Neural progenitor cell (in vitro differentiated cells): ENCODE measurements around the gene MYBPHL. TPM values are rescaled to one million over a fixed set of nuclear protein-coding genes. Genes with fewer than 3 reads are reported as not detected.

Experiments used
- DNase-seq: peaks from one replicate; pipeline ENCODE4 v3.0.0-alpha.2; 2016; ENCODE audit warnings: low spot score
- H2AFZ ChIP-seq: fragments of 200-600 bp; sonication (generic); replicated peaks from 2 replicates; pipeline ENCODE4 v1.6.1; 2016; ENCODE audit warnings: antibody characterized with exemption
- H3F3A ChIP-seq: fragments of 200-600 bp; sonication (generic); 2 replicates; pipeline ENCODE4 v1.6.1; 2016; ENCODE audit warnings: antibody characterized with exemption, low read depth
- H3K27ac ChIP-seq: fragments of 200-600 bp; sonication (generic); 2 replicates; pipeline ENCODE4 v1.5.1; 2016; ENCODE audit warnings: mild to moderate bottlenecking
- H3K27me3 ChIP-seq: fragments of 200-600 bp; sonication (generic); 2 replicates; pipeline ENCODE4 v1.6.1; 2016; ENCODE audit warnings: mild to moderate bottlenecking, moderate library complexity
- H3K36me3 ChIP-seq: fragments of 200-600 bp; sonication (generic); 2 replicates; pipeline ENCODE4 v1.5.1; 2016
- H3K4me1 ChIP-seq: fragments of 200-600 bp; sonication (generic); 2 replicates; pipeline ENCODE4 v1.6.1; 2016; ENCODE audit warnings: mixed run types
- H3K4me2 ChIP-seq: fragments of 200-600 bp; sonication (generic); 2 replicates; pipeline ENCODE4 v1.6.1; 2016
- H3K4me3 ChIP-seq: fragments of 200-600 bp; sonication (generic); 2 replicates; pipeline ENCODE4 v1.5.1; 2016
- H3K79me2 ChIP-seq: fragments of 200-600 bp; sonication (generic); 2 replicates; pipeline ENCODE4 v1.6.1; 2016; ENCODE audit warnings: low read depth
- H3K9ac ChIP-seq: fragments of 200-600 bp; sonication (generic); 2 replicates; pipeline ENCODE4 v1.6.1; 2016
- H3K9me3 ChIP-seq: fragments of 200-600 bp; sonication (generic); 2 replicates; pipeline ENCODE4 v1.5.1; 2016; ENCODE audit warnings: low read depth
- H4K20me1 ChIP-seq: fragments of 200-600 bp; sonication (generic); 2 replicates; pipeline ENCODE4 v1.6.1; 2016; ENCODE audit warnings: low read depth
- H3K27ac Mint-ChIP-seq: 3 replicates; pipeline ENCODE4 v1.8.0; 2021; ENCODE audit warnings: mixed read lengths
- H3K27me3 Mint-ChIP-seq: 2 replicates; pipeline ENCODE4 v1.8.0; 2022; ENCODE audit warnings: low read depth, mild to moderate bottlenecking, inconsistent platforms, moderate library complexity, mixed read lengths; ENCODE audit not compliant: insufficient read depth
- H3K36me3 Mint-ChIP-seq: 3 replicates; pipeline ENCODE4 v1.8.0; 2021; ENCODE audit warnings: mixed read lengths
- H3K4me1 Mint-ChIP-seq: 3 replicates; pipeline ENCODE4 v1.8.0; 2021; ENCODE audit warnings: mixed read lengths
- H3K4me3 Mint-ChIP-seq: 3 replicates; pipeline ENCODE4 v1.8.0; 2021; ENCODE audit warnings: mild to moderate bottlenecking, moderate library complexity, mixed read lengths
- H3K9me3 Mint-ChIP-seq: 3 replicates; pipeline ENCODE4 v1.8.0; 2020; ENCODE audit warnings: mixed read lengths
- EZH2 ChIP-seq: fragments of 200-600 bp; sonication (generic); IDR thresholded peaks from 2 replicates; pipeline ENCODE4 v1.6.1; 2017; ENCODE audit warnings: antibody characterized with exemption, mild to moderate bottlenecking, moderate library complexity
- EZH2phosphoT487 ChIP-seq: fragments of 200-600 bp; sonication (generic); IDR thresholded peaks from 2 replicates; pipeline ENCODE4 v1.6.1; 2017; ENCODE audit warnings: antibody characterized with exemption
- total RNA-seq: library from RNA; depleted of rRNA; stranded (reverse); fragments of >200 nt; gene quantifications from 2 replicates; pipeline ENCODE4 v1.2.3, GENCODE V29; 2015; ENCODE audit warnings: low replicate concordance
- TF ChIP-seq, protein P1 (sequence below): fragments of 200-600 bp; sonication (generic); IDR thresholded peaks from 2 replicates; pipeline ENCODE4 v1.5.1; 2017; ENCODE audit warnings: antibody characterized with exemption, mild to moderate bottlenecking

Gene MYBPHL
- total RNA-seq, 1 donor from 2014 or later: not detected

DNA sequence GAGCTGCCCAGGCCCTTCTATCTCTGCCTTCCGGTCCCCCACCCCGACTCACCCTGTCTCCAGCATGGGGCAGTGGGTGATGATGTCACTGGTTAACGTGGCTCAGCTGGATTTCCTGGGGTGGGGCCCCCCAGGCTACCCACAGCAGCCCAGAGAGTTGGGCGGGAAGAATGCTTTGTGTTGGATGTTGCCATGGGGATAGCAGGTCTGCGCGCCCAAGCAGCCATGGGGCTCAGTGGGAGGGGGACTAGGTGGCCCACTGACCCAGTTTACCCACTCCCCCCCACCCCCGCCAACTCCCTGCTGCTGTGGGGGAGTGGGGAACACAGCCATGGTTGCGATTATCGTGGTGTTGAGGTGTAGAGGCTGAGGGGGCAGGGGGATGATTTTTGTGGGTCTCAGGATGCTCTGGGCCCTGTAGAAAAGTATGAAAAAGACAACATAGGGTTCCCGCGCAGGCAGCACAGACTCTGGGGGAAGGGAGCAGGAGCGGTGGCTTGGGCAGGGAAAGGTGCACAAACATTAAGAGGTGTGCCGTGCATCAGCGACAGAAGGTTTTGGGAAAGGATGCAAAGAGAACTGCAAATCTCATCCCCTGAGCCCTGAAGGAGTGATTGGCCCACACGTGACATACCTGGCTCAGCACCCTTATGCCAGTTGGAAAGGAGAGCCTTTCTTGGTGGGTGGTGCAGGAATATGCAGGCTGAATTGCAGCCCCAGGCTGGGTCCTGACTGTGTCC lies 49.0 kb downstream of the MYBPHL start:
- TF ChIP-seq EZH2phosphoT487 (no peak), EZH2 (no peak)
- TF ChIP-seq, protein P1, sequence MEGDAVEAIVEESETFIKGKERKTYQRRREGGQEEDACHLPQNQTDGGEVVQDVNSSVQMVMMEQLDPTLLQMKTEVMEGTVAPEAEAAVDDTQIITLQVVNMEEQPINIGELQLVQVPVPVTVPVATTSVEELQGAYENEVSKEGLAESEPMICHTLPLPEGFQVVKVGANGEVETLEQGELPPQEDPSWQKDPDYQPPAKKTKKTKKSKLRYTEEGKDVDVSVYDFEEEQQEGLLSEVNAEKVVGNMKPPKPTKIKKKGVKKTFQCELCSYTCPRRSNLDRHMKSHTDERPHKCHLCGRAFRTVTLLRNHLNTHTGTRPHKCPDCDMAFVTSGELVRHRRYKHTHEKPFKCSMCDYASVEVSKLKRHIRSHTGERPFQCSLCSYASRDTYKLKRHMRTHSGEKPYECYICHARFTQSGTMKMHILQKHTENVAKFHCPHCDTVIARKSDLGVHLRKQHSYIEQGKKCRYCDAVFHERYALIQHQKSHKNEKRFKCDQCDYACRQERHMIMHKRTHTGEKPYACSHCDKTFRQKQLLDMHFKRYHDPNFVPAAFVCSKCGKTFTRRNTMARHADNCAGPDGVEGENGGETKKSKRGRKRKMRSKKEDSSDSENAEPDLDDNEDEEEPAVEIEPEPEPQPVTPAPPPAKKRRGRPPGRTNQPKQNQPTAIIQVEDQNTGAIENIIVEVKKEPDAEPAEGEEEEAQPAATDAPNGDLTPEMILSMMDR: no peak
- Mint-ChIP-seq H3K4me1 (peaks cover 73% of the 10 kb centered on the region), H3K27me3 (peaks cover 4% of the 10 kb centered on the region), H3K9me3 (no peaks in the 10 kb centered on the region), H3K36me3 (peaks cover 24% of the 10 kb centered on the region), H3K4me3 (peak overlapping the region; percentile 59), H3K27ac (peak overlapping the region; percentile 96)
- no peaks in the 10 kb centered on the region for H3K9me3 ChIP-seq
- H3K4me3 ChIP-seq: no peak overlapping the region
- H2AFZ ChIP-seq: no peak overlapping the region
- peaks cover 53% of the 10 kb centered on the region for H3K79me2 ChIP-seq
- H3K4me1 ChIP-seq: peaks cover 60% of the 10 kb centered on the region
- H3K36me3 ChIP-seq: no peaks in the 10 kb centered on the region
- no peak overlapping the region for H3K27ac ChIP-seq
- no peak for DNase-seq
- peak overlapping the region; percentile 27 for H3K4me2 ChIP-seq
- peaks cover 47% of the 10 kb centered on the region for H3F3A ChIP-seq
- H3K9ac ChIP-seq: no peak overlapping the region
- no peaks in the 10 kb centered on the region for H4K20me1 ChIP-seq
- H3K27me3 ChIP-seq: no peaks in the 10 kb centered on the region

DNA sequence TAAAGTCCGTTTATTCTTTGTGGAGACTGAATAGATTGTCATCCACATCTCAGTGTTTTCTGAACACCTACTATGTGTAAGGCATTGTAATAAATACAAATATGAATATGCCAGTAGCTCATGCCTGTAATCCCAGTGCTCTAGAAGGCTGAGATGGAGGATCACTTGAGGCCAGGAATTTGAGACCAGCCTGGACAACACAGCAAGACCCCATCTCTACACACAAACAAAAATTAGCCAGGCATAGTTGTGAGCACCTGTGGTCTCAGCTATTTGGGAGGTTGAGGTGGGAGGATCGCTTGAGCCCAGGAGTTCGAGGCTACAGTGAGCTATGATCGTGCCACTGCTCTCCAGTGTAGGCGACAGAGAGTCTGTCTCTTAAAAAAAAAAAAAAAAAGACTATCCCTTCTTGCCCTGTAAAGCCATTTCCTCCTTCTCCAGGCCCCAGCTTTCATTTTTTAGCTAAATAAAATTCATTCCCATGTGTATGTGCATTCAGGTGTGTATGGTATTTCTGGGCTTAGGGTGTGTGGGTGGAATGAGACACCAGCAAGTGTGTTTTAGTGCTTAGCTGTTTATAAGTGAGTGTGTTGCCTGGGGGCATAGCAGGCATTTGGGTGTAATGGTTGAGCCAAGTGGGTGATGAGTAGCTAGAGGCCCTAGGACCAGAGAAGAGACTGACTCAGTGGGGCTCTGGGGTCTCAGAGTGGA lies 49.7 kb downstream of the MYBPHL start:
- no peak overlapping the region for H3K27ac ChIP-seq
- peaks cover 31% of the 10 kb centered on the region for H3K36me3 Mint-ChIP-seq
- DNase-seq: no peak
- H3K4me3 ChIP-seq: no peak overlapping the region
- peak overlapping the region; percentile 62 for H3K4me3 Mint-ChIP-seq
- no peak overlapping the region for H3K9ac ChIP-seq
- H4K20me1 ChIP-seq: no peaks in the 10 kb centered on the region
- no peaks in the 10 kb centered on the region for H3K9me3 ChIP-seq
- H3K79me2 ChIP-seq: peaks cover 60% of the 10 kb centered on the region
- peak overlapping the region; percentile 27 for H3K4me2 ChIP-seq
- H3K27ac Mint-ChIP-seq: peak overlapping the region; percentile 96
- H3K27me3 ChIP-seq: no peaks in the 10 kb centered on the region
- peaks cover 80% of the 10 kb centered on the region for H3K4me1 Mint-ChIP-seq
- no peak overlapping the region for H2AFZ ChIP-seq
- no peaks in the 10 kb centered on the region for H3K36me3 ChIP-seq
- peaks cover 7% of the 10 kb centered on the region for H3K27me3 Mint-ChIP-seq
- H3K9me3 Mint-ChIP-seq: peaks cover 6% of the 10 kb centered on the region
- peaks cover 52% of the 10 kb centered on the region for H3F3A ChIP-seq
- TF ChIP-seq, protein P1: no peak
- TF ChIP-seq EZH2phosphoT487 (no peak), EZH2 (no peak)
- H3K4me1 ChIP-seq: peaks cover 60% of the 10 kb centered on the region

DNA sequence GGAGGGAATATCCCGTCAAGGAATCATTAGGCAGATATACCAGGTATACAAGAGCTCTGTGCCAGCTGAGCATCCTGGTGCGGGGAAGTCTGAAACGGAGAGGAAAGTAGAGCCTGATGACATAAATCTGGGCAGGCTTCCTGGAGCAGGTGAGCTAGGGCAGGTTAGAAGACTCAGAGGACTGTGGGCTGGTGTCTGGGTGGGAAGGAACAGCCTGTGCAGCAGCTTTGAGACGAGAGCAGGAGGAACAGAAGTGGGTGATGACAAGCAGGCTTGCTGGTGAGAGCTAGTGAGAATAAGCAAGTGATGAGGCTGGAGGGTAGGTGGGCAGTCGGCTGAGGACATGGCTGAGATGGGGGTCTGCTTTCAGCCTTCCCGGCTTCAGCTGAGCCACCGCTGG lies 50.7 kb downstream of the MYBPHL start:
- Histone ChIP-seq H3K9ac (no peak overlapping the region), H3K27me3 (no peaks in the 10 kb centered on the region), H2AFZ (no peak overlapping the region), H3K79me2 (peaks cover 71% of the 10 kb centered on the region), H3K4me2 (peak overlapping the region; percentile 72), H3K4me1 (peaks cover 60% of the 10 kb centered on the region), H3K36me3 (no peaks in the 10 kb centered on the region), H3K9me3 (no peaks in the 10 kb centered on the region), H3K27ac (no peak overlapping the region), H3F3A (peaks cover 52% of the 10 kb centered on the region), H4K20me1 (peaks cover 4% of the 10 kb centered on the region), H3K4me3 (no peak overlapping the region)
- H3K27me3 Mint-ChIP-seq: peaks cover 10% of the 10 kb centered on the region
- H3K9me3 Mint-ChIP-seq: peaks cover 17% of the 10 kb centered on the region
- peaks cover 36% of the 10 kb centered on the region for H3K36me3 Mint-ChIP-seq
- DNase-seq: no peak
- H3K27ac Mint-ChIP-seq: peak overlapping the region; percentile 89
- TF ChIP-seq, protein P1: no peak
- TF ChIP-seq EZH2: no peak
- no peak for TF ChIP-seq EZH2phosphoT487
- H3K4me3 Mint-ChIP-seq: peak overlapping the region; percentile 67
- H3K4me1 Mint-ChIP-seq: peaks cover 83% of the 10 kb centered on the region
